ENCODE data around the gene CCN5. TPM values are rescaled to one million over a fixed set of nuclear protein-coding genes. Genes with fewer than 3 reads are reported as not detected.

CCN5 gene
- total and polyA plus RNA-seq, 2 of the 13 experiments (the other 11 are each of a cell fraction or from before 2014, with no cell fraction given), result 0.12 TPM; not detected in 1

GRCh38 chr20:44752099-44752931 lies 37.1 kb downstream of the CCN5 start (continued):
- TF ChIP-seq TEAD2 (CRISPR knock-in tag; IDR thresholded peaks at IDR 0.05), result 0 out of 2 replicates have a peak, but pooled peaks have one; percentile 46
- TF ChIP-seq PHB2 (IDR thresholded peaks at IDR 0.05; ENCODE audit: partially characterized antibody), result no peak
- no peak for TF ChIP-seq ADNP (CRISPR knock-in tag; IDR thresholded peaks at IDR 0.05)
- TF ChIP-seq ZNF530 (CRISPR knock-in tag; IDR thresholded peaks at IDR 0.05; ENCODE audit: low read depth), result no peak
- no peak for TF ChIP-seq SETDB1 (CRISPR knock-in tag; IDR thresholded peaks at IDR 0.05; ENCODE audit: borderline replicate concordance)
- no peak for TF ChIP-seq ZNF850 (CRISPR knock-in tag; conservative IDR thresholded peaks at IDR 0.05)
- TF ChIP-seq SSRP1 (CRISPR knock-in tag; IDR thresholded peaks at IDR 0.05), result peak; percentile 75; the same call in 1 of the 2 replicates
- no peak for TF ChIP-seq NFE2L1 (CRISPR knock-in tag; IDR thresholded peaks at IDR 0.05; ENCODE audit: borderline replicate concordance)
- TF ChIP-seq ZNF777 (CRISPR knock-in tag; IDR thresholded peaks at IDR 0.05), result no peak; the same call in 1 of the 2 replicates
- TF ChIP-seq ZNF17 (CRISPR knock-in tag; IDR thresholded peaks at IDR 0.05), result 0 out of 2 replicates have a peak, but pooled peaks have one; percentile 61
- TF ChIP-seq, protein P1, sequence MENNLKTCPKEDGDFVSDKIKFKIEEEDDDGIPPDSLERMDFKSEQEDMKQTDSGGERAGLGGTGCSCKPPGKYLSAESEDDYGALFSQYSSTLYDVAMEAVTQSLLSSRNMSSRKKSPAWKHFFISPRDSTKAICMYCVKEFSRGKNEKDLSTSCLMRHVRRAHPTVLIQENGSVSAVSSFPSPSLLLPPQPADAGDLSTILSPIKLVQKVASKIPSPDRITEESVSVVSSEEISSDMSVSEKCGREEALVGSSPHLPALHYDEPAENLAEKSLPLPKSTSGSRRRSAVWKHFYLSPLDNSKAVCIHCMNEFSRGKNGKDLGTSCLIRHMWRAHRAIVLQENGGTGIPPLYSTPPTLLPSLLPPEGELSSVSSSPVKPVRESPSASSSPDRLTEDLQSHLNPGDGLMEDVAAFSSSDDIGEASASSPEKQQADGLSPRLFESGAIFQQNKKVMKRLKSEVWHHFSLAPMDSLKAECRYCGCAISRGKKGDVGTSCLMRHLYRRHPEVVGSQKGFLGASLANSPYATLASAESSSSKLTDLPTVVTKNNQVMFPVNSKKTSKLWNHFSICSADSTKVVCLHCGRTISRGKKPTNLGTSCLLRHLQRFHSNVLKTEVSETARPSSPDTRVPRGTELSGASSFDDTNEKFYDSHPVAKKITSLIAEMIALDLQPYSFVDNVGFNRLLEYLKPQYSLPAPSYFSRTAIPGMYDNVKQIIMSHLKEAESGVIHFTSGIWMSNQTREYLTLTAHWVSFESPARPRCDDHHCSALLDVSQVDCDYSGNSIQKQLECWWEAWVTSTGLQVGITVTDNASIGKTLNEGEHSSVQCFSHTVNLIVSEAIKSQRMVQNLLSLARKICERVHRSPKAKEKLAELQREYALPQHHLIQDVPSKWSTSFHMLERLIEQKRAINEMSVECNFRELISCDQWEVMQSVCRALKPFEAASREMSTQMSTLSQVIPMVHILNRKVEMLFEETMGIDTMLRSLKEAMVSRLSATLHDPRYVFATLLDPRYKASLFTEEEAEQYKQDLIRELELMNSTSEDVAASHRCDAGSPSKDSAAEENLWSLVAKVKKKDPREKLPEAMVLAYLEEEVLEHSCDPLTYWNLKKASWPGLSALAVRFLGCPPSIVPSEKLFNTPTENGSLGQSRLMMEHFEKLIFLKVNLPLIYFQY (CRISPR knock-in tag; IDR thresholded peaks at IDR 0.05; ENCODE audit: borderline replicate concordance), result no peak
- TF ChIP-seq ZNF253 (CRISPR knock-in tag; IDR thresholded peaks at IDR 0.05; ENCODE audit: borderline replicate concordance), result peak; percentile 48; the same call in 1 of the 2 replicates
- peak; percentile 47; the same call in 1 of the 2 replicates for TF ChIP-seq CEBPB (IDR thresholded peaks at IDR 0.05; ENCODE audit: borderline replicate concordance, low read depth, low read length)
- TF ChIP-seq SRY (CRISPR knock-in tag; IDR thresholded peaks at IDR 0.05), result no peak
- 0 out of 2 replicates have a peak, but pooled peaks have one; percentile 39 for TF ChIP-seq ZNF773 (CRISPR knock-in tag; IDR thresholded peaks at IDR 0.05; ENCODE audit: borderline replicate concordance)
- TF ChIP-seq ZNF260 (CRISPR knock-in tag; IDR thresholded peaks at IDR 0.05; ENCODE audit: borderline replicate concordance, low read depth), result no peak
- TF ChIP-seq ZNF564 (CRISPR knock-in tag; IDR thresholded peaks at IDR 0.05), result no peak
- TF ChIP-seq ZNF816 (CRISPR knock-in tag; IDR thresholded peaks at IDR 0.05; ENCODE audit: borderline replicate concordance), result no peak
- TF ChIP-seq ZNF383 (CRISPR knock-in tag; IDR thresholded peaks at IDR 0.05; ENCODE audit: borderline replicate concordance), result no peak
- no peak for TF ChIP-seq MATR3 (CRISPR knock-in tag; IDR thresholded peaks at IDR 0.05)
- TF ChIP-seq CC2D1A (CRISPR knock-in tag; IDR thresholded peaks at IDR 0.05), result no peak
- TF ChIP-seq PRPF4 (IDR thresholded peaks at IDR 0.05; ENCODE audit: low read depth, low read length, poor library complexity, severe bottlenecking), result no peak
- peak; percentile 16; the same call in 1 of the 2 replicates for TF ChIP-seq ARID5B (CRISPR knock-in tag; IDR thresholded peaks at IDR 0.05)
